Smooth muscle cell (in vitro differentiated cells): Measurements from ENCODE around the gene KHDRBS2. TPM values are rescaled to one million over a fixed set of nuclear protein-coding genes. Genes with fewer than 3 reads are reported as not detected.

ENCODE experiments used
- DNase-seq: peaks from one replicate; lab custom pipeline; 2025; ENCODE audit not compliant: unreplicated experiment; lab: John Stamatoyannopoulos, UW
- H2AFZ ChIP-seq: fragments of 200-600 bp; sonication (generic); 2 replicates; pipeline ENCODE4 v1.6.0; 2016; ENCODE audit warnings: antibody characterized with exemption, low read depth, mild to moderate bottlenecking
- H3F3A ChIP-seq: fragments of 200-600 bp; sonication (generic); 2 replicates; pipeline ENCODE4 v1.6.0; 2017; ENCODE audit warnings: antibody characterized with exemption, low read depth
- H3K27ac ChIP-seq: fragments of 200-600 bp; sonication (generic); 2 replicates; pipeline ENCODE4 v1.5.1; 2016; ENCODE audit warnings: low read depth, mild to moderate bottlenecking
- H3K27me3 ChIP-seq: fragments of 200-600 bp; sonication (generic); 2 replicates; pipeline ENCODE4 v1.6.1; 2016; ENCODE audit warnings: low read depth, mild to moderate bottlenecking
- H3K36me3 ChIP-seq: fragments of 200-600 bp; sonication (generic); 2 replicates; pipeline ENCODE4 v1.5.1; 2016; ENCODE audit warnings: low read depth
- H3K4me1 ChIP-seq: fragments of 200-600 bp; sonication (generic); 2 replicates; pipeline ENCODE4 v1.5.1; 2016; ENCODE audit warnings: low read depth
- H3K4me2 ChIP-seq: fragments of 200-600 bp; sonication (generic); 2 replicates; pipeline ENCODE4 v1.6.0; 2016; ENCODE audit warnings: mild to moderate bottlenecking
- H3K4me3 ChIP-seq: fragments of 200-600 bp; sonication (generic); 2 replicates; pipeline ENCODE4 v1.5.1; 2016; ENCODE audit warnings: mild to moderate bottlenecking
- H3K79me2 ChIP-seq: fragments of 200-600 bp; sonication (generic); 2 replicates; pipeline ENCODE4 v1.6.0; 2016; ENCODE audit warnings: low read depth, mild to moderate bottlenecking
- H3K9ac ChIP-seq: fragments of 200-600 bp; sonication (generic); 2 replicates; pipeline ENCODE4 v1.6.0; 2016; ENCODE audit warnings: low read depth
- H3K9me3 ChIP-seq: fragments of 200-600 bp; sonication (generic); replicated peaks from 2 replicates; pipeline ENCODE4 v1.5.1; 2016; ENCODE audit warnings: low read depth
- H4K20me1 ChIP-seq: fragments of 200-600 bp; sonication (generic); 2 replicates; pipeline ENCODE4 v1.6.0; 2016; ENCODE audit warnings: low read depth
- WGBS: methylation state at CpG from one replicate; pipeline ENCODE4 v1.1.7; 2016; ENCODE audit warnings: low lambda C conversion rate; 5-methylcytosine and 5-hydroxymethylcytosine counted together
- polyA plus RNA-seq: library from polyadenylated mRNA; unstranded; fragments of >200 nt; fragmentation: Nextera tagmentation; extraction: Ambion mirVana; gene quantifications from 2 replicates; pipeline ENCODE4 v1.2.1, GENCODE V29; 2016
- total RNA-seq: library from RNA; depleted of rRNA; stranded (reverse); fragments of >200 nt; gene quantifications from 2 replicates; pipeline ENCODE4 v1.2.3, GENCODE V29; 2014
- TF ChIP-seq, protein P1 (sequence below): fragments of 200-600 bp; sonication (generic); IDR thresholded peaks from 2 replicates; pipeline ENCODE4 v1.5.1; 2017; ENCODE audit warnings: borderline replicate concordance, mild to moderate bottlenecking, antibody characterized with exemption; ENCODE audit not compliant: insufficient read depth, poor library complexity, severe bottlenecking

Gene KHDRBS2
- total and polyA plus RNA-seq, 2 experiments from 2014 or later, result 0.07 to 0.27 TPM

DNA sequence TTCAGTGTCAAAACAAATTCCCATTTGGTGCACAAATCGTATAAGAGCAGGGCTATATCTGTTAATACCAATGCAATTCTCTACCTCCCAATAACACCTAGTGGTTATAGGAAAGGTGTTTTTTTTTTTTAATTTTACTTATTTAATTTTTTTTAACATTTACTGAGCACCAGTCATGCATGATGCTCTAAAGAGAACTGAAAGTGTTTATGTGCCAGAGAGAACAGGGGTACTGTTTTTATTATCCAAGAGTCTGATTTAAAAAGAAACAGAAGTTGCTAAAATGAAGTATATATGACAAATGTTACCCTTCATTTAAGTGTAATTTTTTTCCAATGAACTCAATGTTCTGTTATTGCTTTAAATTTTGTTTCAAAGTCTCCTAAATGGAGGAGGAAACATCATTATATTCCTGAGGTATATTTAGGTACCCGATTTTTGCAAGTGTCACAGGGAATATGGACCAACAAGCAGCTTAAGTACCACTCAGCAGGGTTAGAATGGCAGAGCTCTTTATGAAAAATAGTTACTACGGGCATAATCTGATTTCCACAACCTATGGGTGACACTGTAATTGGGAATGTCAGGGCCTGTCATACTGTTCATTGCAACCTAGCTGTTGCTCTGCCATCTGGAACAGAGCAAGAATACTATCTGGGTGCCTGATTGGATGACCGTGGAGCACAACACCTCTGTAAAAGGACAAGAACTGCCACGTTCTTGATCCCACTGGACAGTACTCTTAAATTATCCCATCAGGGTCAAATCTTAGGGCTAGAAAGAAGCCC is 195.4 kb downstream of the KHDRBS2 start:
- H3K9ac ChIP-seq, result no peak overlapping the region
- no peaks in the 10 kb centered on the region for H4K20me1 ChIP-seq
- DNase-seq, result no peak
- WGBS, result 84% methylated on average over 5 of the region's 5 CpGs
- H3K9me3 ChIP-seq, result no peaks in the 10 kb centered on the region
- H2AFZ ChIP-seq, result no peak overlapping the region
- no peaks in the 10 kb centered on the region for H3K36me3 ChIP-seq
- H3K4me3 ChIP-seq, result no peak overlapping the region
- TF ChIP-seq, protein P1, sequence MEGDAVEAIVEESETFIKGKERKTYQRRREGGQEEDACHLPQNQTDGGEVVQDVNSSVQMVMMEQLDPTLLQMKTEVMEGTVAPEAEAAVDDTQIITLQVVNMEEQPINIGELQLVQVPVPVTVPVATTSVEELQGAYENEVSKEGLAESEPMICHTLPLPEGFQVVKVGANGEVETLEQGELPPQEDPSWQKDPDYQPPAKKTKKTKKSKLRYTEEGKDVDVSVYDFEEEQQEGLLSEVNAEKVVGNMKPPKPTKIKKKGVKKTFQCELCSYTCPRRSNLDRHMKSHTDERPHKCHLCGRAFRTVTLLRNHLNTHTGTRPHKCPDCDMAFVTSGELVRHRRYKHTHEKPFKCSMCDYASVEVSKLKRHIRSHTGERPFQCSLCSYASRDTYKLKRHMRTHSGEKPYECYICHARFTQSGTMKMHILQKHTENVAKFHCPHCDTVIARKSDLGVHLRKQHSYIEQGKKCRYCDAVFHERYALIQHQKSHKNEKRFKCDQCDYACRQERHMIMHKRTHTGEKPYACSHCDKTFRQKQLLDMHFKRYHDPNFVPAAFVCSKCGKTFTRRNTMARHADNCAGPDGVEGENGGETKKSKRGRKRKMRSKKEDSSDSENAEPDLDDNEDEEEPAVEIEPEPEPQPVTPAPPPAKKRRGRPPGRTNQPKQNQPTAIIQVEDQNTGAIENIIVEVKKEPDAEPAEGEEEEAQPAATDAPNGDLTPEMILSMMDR, result no peak
- H3K27me3 ChIP-seq, result no peaks in the 10 kb centered on the region
- no peaks in the 10 kb centered on the region for H3K4me1 ChIP-seq
- H3F3A ChIP-seq, result no peaks in the 10 kb centered on the region
- H3K4me2 ChIP-seq, result no peak overlapping the region
- no peaks in the 10 kb centered on the region for H3K79me2 ChIP-seq
- no peak overlapping the region for H3K27ac ChIP-seq

DNA sequence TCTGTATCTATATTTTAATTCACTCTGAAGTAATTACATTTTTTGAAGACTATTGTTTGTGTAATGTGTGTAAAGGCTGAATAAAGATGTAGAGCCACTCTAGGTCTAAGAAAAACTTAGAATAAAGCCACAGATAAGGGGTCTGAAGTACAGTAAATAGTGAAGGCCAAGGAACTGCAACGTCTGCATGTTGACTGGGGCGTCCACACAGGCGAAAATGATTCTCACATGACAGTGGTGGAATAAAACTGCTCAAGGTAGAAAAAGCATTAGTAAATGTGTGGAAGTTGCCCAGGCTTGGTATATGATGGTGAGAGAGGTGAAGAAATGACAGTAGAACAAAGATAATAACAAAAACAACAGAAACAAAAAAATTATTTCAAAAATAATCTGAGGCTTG is 196.2 kb downstream of the KHDRBS2 start:
- Histone ChIP-seq H2AFZ (no peak overlapping the region), H3K4me1 (no peaks in the 10 kb centered on the region), H3K9ac (no peak overlapping the region), H3F3A (no peaks in the 10 kb centered on the region), H3K4me3 (no peak overlapping the region), H3K27ac (no peak overlapping the region), H3K4me2 (no peak overlapping the region), H4K20me1 (no peaks in the 10 kb centered on the region), H3K79me2 (no peaks in the 10 kb centered on the region), H3K36me3 (no peaks in the 10 kb centered on the region), H3K9me3 (no peaks in the 10 kb centered on the region), H3K27me3 (no peaks in the 10 kb centered on the region)
- TF ChIP-seq, protein P1, result no peak
- DNase-seq, result no peak
- 85% methylated on average over 3 of the region's 3 CpGs for WGBS

GRCh38 chr6:62086047-62086446 is 200.0 kb downstream of the KHDRBS2 start:
- H2AFZ ChIP-seq, result no peak overlapping the region
- TF ChIP-seq, protein P1, result no peak
- no peaks in the 10 kb centered on the region for H3K9me3 ChIP-seq
- no peak overlapping the region for H3K4me3 ChIP-seq
- no peak overlapping the region for H3K4me2 ChIP-seq
- H3K27ac ChIP-seq, result no peak overlapping the region
- H4K20me1 ChIP-seq, result no peaks in the 10 kb centered on the region
- H3F3A ChIP-seq, result no peaks in the 10 kb centered on the region
- H3K27me3 ChIP-seq, result no peaks in the 10 kb centered on the region
- H3K9ac ChIP-seq, result no peak overlapping the region
- no peaks in the 10 kb centered on the region for H3K36me3 ChIP-seq
- H3K79me2 ChIP-seq, result no peaks in the 10 kb centered on the region
- no peak for DNase-seq
- WGBS, result 30% methylated on average over 2 of the region's 2 CpGs
- no peaks in the 10 kb centered on the region for H3K4me1 ChIP-seq

- H3F3A ChIP-seq, result no peaks in the 10 kb centered on the region
- no peak overlapping the region for H3K4me3 ChIP-seq
- TF ChIP-seq, protein P1, result no peak
- H3K27ac ChIP-seq, result no peak overlapping the region
- H3K4me1 ChIP-seq, result no peaks in the 10 kb centered on the region
- no peaks in the 10 kb centered on the region for H4K20me1 ChIP-seq
- DNase-seq, result no peak
- H3K27me3 ChIP-seq, result no peaks in the 10 kb centered on the region
- H3K79me2 ChIP-seq, result no peaks in the 10 kb centered on the region
- H3K4me2 ChIP-seq, result no peak overlapping the region
- no peaks in the 10 kb centered on the region for H3K36me3 ChIP-seq
- H3K9ac ChIP-seq, result no peak overlapping the region
- no peaks in the 10 kb centered on the region for H3K9me3 ChIP-seq
- WGBS, result 97% methylated on average over 2 of the region's 2 CpGs
- H2AFZ ChIP-seq, result no peak overlapping the region
Measured at GRCh38 chr6:62075869-62076268, 210.2 kb downstream of the KHDRBS2 start.
